Fibroblast of mammary gland (primary cell): ENCODE data around the gene ALS2CL.

Source experiments
- DNase-seq: peaks from one replicate; pipeline ENCODE4 v3.0.0-alpha.2; 2010; ENCODE audit warnings: low read depth
- H3K4me3 ChIP-seq: 2 replicates; pipeline ENCODE4 v1.5.1; 2011; ENCODE audit warnings: low read depth, mild to moderate bottlenecking, low read length, moderate library complexity; ENCODE audit not compliant: control insufficient read depth
- TF ChIP-seq, protein P1 (sequence below): conservative IDR thresholded peaks from 2 replicates; pipeline ENCODE4 v1.5.1; 2011; ENCODE audit warnings: low read depth, low read length, inconsistent platforms; ENCODE audit not compliant: control insufficient read depth, insufficient read depth

The ALS2CL gene

DNA sequence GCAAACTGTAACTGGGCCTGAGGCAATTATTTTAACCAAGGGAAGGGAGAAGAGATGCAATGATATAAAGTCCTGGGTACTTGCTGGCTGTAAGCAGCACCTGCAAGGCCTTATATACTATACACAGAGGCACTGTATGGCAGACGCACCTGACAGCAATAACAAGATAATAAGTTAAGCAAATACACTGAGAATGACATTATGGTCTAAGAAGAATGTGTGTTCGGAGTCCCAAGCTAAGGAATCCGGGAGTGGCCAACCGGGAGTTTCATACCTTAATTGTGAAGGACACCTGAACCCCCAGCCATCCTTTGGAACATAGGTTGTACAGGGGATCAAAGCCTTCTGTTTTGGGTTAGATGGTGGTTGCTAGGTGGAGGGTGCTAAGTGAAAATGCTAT is 67.4 kb downstream of the ALS2CL start:
- no peak for DNase-seq
- H3K4me3 ChIP-seq, result no peak overlapping the region
- TF ChIP-seq, protein P1, sequence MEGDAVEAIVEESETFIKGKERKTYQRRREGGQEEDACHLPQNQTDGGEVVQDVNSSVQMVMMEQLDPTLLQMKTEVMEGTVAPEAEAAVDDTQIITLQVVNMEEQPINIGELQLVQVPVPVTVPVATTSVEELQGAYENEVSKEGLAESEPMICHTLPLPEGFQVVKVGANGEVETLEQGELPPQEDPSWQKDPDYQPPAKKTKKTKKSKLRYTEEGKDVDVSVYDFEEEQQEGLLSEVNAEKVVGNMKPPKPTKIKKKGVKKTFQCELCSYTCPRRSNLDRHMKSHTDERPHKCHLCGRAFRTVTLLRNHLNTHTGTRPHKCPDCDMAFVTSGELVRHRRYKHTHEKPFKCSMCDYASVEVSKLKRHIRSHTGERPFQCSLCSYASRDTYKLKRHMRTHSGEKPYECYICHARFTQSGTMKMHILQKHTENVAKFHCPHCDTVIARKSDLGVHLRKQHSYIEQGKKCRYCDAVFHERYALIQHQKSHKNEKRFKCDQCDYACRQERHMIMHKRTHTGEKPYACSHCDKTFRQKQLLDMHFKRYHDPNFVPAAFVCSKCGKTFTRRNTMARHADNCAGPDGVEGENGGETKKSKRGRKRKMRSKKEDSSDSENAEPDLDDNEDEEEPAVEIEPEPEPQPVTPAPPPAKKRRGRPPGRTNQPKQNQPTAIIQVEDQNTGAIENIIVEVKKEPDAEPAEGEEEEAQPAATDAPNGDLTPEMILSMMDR, result no peak

DNA sequence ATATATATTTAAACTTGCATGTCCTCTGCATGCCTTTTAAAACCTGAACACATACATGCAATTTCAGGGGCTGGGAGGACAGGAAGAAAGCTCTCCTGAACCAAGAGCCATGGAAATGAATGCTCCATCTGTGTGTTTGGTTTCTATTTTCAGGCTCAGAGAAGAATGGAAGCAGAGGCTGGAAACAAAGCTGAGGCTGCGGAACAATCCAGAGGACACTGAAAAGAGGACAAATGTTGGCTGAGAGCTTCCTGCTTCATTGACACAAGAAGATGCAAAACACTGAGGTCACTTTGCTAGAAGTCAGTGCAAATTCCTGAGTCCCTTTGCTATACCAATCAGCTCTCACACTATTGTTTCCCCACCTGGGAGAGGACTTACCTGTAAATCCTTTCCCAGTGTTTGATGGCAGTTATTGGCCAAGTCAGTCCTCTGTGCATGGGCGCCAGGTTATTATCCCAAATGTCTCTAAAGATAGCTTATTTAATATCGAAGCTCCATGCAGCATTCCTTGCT is 68.4 kb downstream of the ALS2CL start:
- DNase-seq, result no peak
- TF ChIP-seq, protein P1, result no peak

DNA sequence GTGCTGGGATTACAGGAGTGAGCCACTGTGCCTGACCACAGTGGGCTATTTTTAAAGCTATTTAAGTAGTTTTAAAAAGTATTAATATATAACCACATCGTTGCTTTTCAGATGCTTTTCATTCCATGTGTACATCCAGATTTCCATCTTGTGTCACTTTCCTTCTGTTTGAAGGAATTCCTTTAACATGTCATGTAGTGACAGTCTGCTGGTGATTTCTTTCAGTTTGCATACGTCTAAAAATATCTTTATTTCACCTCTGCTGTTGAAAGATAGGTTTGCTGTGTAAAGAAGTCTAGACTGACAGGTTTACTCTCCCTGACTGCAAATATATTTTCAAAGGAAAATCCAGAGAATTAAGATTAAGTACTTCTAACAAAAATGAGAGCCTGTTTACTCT is 68.9 kb downstream of the ALS2CL start:
- DNase-seq, result no peak
- TF ChIP-seq, protein P1, result no peak
- H3K4me3 ChIP-seq, result no peak overlapping the region

More for the DNA sequence above, 68.4 kb downstream of the ALS2CL start:
- no peak overlapping the region for H3K4me3 ChIP-seq

DNA sequence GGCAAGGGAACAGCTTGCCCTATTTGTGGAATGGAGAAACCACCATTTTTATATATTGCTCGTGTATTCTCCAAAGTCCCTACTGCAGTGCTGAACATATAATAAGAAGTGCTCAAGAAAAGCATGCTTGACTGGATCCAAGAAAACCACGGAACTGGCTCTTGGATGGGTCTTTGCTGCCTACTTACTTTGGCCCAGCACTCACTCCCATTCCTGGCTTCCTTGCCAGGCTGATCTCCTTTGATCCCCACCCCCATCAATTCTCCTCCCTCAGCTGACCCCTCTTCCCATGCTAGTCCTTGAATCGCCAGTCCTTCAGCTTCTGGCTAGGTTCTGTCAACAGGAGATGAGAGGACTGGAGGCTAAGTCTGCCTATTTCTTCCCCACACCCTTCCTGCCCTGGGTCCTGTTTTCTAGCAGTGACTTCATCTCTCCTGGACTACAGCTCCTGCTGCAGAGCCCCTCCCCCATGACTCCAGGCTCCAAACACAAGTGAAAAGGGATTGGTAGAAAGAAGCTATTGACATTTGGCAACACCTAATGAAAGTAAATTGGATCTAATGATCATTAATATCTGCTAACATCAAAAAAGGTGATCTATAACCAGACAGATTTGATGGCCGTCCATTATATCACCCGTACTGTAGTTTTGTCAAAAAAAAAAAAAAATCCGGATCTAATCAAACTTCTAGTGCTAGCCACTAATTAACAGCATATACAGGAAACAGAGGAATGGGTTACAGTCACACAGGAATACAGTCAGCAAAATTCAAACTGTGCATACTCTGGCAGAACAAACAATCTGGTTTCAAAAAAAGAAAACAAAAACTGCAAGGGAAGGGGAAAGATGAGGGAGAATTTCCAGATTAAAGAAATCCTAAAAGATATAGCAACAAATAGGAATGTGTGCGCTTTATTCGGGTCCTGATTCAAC is 73.4 kb downstream of the ALS2CL start:
- TF ChIP-seq, protein P1, result no peak
- DNase-seq, result no peak
- no peak overlapping the region for H3K4me3 ChIP-seq
